Spinal cord (tissue), 10 donors: Measurements from ENCODE around the gene SAMD8. TPM values are rescaled to one million over a fixed set of nuclear protein-coding genes. Genes with fewer than 3 reads are reported as not detected.
"Not testable (repeated sequence)": the region's sequence is repeated elsewhere in the genome, so short reads cannot be mapped to it uniquely, and the experiment has no call there.

Experiments
- DNase-seq, 6 donors: peaks; one replicate each; pipeline versions ENCODE4 v3.0.0 to v3.0.0-alpha.2; 2013 to 2015; ENCODE audit warnings: low spot score in 6 of 6, low read depth in 4 of 6
- H3K27ac ChIP-seq: one replicate; pipeline ENCODE4 v1.5.1; 2013; ENCODE audit warnings: low read depth, low read length, control low read depth
- H3K27me3 ChIP-seq: one replicate; pipeline ENCODE4 v1.6.1; 2013; ENCODE audit warnings: low read length; ENCODE audit not compliant: control insufficient read depth, insufficient read depth
- H3K36me3 ChIP-seq: one replicate; pipeline ENCODE4 v1.6.1; 2013; ENCODE audit warnings: low read length; ENCODE audit not compliant: control insufficient read depth, insufficient read depth
- H3K4me1 ChIP-seq: one replicate; pipeline ENCODE4 v1.6.1; 2013; ENCODE audit warnings: low read length; ENCODE audit not compliant: control insufficient read depth, insufficient read depth
- H3K4me3 ChIP-seq: one replicate; pipeline ENCODE4 v1.5.1; 2013; ENCODE audit warnings: low read depth, low read length, control low read depth
- H3K9me3 ChIP-seq: one replicate; pipeline ENCODE4 v1.6.1; 2013; ENCODE audit warnings: low read length; ENCODE audit not compliant: control insufficient read depth, insufficient read depth
- WGBS: methylation state at CpG from one replicate; pipeline ENCODE4 v1.1.5; 2013; ENCODE audit warnings: missing lambda C conversion rate; ENCODE audit not compliant: insufficient coverage; 5-methylcytosine and 5-hydroxymethylcytosine counted together
- polyA plus RNA-seq, 2 donors: library from polyadenylated mRNA; unstranded; fragments of 120-200 nt; gene quantifications; one replicate each; pipeline ENCODE4 v1.2.1, GENCODE V29; 2013; ENCODE audit not compliant: insufficient read length in 2 of 2
- total RNA-seq, 2 donors: library from RNA; depleted of rRNA in 1 of 2; stranded (reverse); fragments of 120-200 nt in 1 of 2; fragments of >200 nt in 1 of 2; gene quantifications; one replicate each; pipeline versions ENCODE4 v1.2.3 to v1.2.4, GENCODE V29; 2013 to 2014
- donor health status: healthy.

SAMD8 gene
- total and polyA plus RNA-seq, 4 donors = 36.1 to 91.7 (median 45.4) TPM

DNA sequence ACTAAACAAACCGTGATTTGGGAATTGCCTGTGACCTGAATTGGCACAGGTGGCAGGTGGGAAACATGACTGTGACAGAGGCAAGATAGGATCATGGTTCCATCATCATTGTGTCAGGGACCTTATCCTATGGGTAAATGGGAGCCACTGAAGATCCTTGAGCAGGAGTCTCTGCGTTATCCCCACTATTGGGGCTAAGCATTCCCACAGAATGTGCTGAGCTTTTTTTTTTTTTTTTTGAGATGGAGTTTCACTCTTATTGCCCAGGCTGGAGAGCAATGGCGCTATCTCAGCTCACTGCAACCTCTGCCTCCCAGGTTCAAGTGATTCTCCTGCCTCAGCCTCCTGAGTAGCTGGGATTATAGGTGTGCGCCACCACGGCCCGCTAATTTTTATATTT, 88.5 kb downstream of the SAMD8 start:
- H3K27me3 ChIP-seq, DNase-seq, H3K36me3 ChIP-seq, H3K4me1 ChIP-seq, H3K27ac ChIP-seq, H3K9me3 ChIP-seq, H3K4me3 ChIP-seq: not testable (repeated sequence)
- 98% methylated on average over 4 of the region's 6 CpGs for WGBS

DNA sequence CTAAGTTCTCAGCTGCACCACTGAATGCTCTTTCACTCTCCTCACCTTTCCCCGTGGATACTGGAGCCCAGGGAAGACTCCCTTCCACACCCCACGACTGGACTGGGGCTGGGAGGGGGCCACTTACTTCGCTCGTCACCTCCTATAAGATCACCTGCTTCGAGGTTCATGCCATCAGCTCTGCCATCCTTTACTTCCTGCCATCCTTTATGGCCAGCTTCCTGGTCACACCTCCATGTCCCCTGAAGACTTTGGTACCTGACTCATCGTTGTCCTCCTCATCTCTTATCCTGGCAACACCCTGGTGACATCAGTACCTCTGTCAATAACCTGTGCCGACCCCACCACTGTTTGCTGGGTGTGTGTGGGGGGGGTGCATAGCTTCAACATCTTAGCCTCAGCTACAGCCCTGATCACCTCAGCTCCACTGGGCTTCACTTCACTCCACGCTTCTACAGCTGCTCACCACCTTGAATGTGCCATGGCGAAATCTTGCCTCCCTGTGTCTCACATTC, 90.4 kb downstream of the SAMD8 start:
- H3K4me3 ChIP-seq = no peak overlapping the region

DNA sequence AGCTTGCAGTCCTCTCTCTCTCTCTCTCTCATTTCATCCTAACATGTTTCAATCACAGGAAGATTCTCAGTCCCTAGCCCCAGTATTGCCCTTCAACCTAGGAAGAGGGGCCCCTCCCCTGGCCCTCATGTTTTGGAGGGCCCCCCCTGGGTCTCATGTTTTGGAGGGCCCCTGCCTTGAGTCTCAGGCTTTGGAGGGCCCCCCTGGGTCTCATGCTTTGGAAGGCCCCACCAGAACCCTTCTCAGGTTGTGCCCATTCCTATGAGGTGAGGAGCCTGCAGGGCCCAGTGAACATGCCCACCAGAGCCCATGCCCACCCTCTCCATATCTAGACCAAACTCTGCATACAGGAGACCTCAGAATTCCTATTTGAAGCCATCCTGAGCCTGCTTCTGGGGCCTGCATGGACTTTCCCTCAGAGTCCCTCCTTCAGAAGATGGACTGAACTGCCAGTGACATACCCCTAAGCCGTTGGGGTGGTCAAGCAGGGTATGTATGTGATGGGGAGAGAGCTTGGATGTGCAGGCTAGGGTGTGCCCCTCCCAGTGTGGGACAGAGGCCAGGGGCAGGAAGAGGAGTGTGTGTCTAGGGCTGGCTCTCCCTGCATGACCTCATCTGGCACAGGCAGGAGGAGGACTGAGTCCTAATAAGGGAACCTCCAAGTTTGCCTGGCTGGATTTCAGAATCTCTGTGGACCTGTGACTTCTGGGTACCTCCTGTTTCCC, 91.0 kb downstream of the SAMD8 start:
- H3K4me3 ChIP-seq = no peak overlapping the region
- no peak for DNase-seq
- WGBS = 91% methylated on average over 1 of the region's 1 CpG
- H3K36me3 ChIP-seq = peaks cover 2% of the 10 kb centered on the region
- peaks cover 6% of the 10 kb centered on the region for H3K4me1 ChIP-seq
- no peaks in the 10 kb centered on the region for H3K27me3 ChIP-seq
- H3K27ac ChIP-seq = no peak overlapping the region
- no peaks in the 10 kb centered on the region for H3K9me3 ChIP-seq

More for the DNA sequence above, 90.4 kb downstream of the SAMD8 start:
- Histone ChIP-seq H3K9me3 (no peaks in the 10 kb centered on the region), H3K27ac (no peak overlapping the region), H3K36me3 (peaks cover 2% of the 10 kb centered on the region), H3K27me3 (no peaks in the 10 kb centered on the region), H3K4me1 (peaks cover 6% of the 10 kb centered on the region)
- DNase-seq = no peak
- WGBS = 90% methylated on average over 6 of the region's 9 CpGs

DNA sequence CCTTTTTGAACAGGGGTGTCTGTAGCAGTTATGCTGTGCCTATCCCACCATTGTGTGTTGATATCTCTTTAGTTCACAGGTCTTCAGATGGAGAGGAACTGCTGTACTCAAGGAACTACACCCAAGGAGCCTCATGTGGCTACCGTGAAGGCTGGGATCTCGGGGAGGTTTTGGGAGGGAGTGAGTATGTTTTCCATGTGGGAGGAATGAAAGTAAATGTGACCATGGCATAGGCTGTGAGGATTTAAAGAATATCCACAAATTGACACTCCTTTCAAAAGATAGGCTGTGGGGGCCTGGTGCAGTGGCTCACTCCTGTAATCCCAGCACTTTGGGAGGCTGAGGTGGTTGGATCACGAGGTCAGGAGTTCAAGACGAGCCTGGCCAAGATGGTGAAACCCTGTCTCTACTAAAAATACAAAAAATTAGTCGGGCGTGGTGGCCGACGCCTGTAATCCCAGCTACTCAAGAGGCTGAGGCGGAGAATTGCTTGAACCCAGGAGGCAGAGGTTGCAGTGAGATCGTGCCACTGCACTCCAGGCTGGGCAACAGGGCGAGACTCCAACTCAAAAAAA, 91.7 kb downstream of the SAMD8 start:
- not testable (repeated sequence) for H3K4me3 ChIP-seq, H3K4me1 ChIP-seq, H3K27me3 ChIP-seq, DNase-seq, H3K27ac ChIP-seq, H3K36me3 ChIP-seq, H3K9me3 ChIP-seq
- 94% methylated on average over 6 of the region's 11 CpGs for WGBS

DNA sequence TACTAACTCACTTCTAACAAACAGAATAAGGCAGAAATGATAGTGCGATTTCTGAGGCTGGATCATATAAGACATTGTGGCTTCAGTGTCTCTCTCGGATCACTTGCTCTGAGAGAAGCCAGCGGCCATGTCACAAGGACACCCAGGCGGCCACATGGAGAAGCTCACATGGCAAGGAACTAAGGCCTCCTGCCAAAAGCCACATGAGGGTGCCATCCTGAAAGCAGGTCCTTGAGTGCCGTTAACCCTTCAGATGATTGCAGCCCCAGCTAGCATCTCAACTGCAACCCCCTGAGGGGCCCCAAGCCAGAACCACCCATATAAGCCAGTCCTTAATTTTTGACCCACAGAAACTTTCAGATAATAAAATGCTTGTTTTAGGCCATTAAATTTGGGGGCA, 92.3 kb downstream of the SAMD8 start:
- 72% methylated on average over 5 of the region's 5 CpGs for WGBS
- Histone ChIP-seq H3K4me1 (peaks cover under 1% of the 10 kb centered on the region), H3K9me3 (no peaks in the 10 kb centered on the region), H3K4me3 (no peak overlapping the region), H3K27me3 (no peaks in the 10 kb centered on the region), H3K36me3 (peaks cover 2% of the 10 kb centered on the region), H3K27ac (no peak overlapping the region)
- no peak for DNase-seq

DNA sequence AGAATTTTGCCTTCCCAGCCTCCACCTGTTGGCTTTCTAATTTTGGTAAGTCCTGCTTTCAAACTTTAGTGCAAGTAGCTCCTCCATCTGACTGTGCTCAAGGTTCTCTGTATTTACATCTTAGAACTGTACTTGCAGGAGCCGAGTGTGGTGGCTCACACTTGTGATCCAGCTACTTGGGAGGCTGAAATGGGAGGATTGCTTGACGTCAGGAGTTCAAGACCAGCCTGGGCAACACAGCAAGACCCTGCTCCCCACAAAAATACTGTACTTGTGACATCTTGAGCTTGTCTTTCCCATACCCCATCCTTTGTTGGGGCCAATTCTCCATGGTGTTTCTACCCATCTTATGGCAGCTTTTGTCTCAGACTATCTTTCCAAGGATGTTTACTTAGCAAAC, 94.5 kb downstream of the SAMD8 start:
- Histone ChIP-seq H3K9me3 (no peaks in the 10 kb centered on the region), H3K27me3 (no peaks in the 10 kb centered on the region), H3K36me3 (peaks cover 2% of the 10 kb centered on the region), H3K27ac (no peak overlapping the region), H3K4me3 (no peak overlapping the region), H3K4me1 (peaks cover 8% of the 10 kb centered on the region)
- no peak for DNase-seq
- 100% methylated on average over 1 of the region's 2 CpGs for WGBS

DNA sequence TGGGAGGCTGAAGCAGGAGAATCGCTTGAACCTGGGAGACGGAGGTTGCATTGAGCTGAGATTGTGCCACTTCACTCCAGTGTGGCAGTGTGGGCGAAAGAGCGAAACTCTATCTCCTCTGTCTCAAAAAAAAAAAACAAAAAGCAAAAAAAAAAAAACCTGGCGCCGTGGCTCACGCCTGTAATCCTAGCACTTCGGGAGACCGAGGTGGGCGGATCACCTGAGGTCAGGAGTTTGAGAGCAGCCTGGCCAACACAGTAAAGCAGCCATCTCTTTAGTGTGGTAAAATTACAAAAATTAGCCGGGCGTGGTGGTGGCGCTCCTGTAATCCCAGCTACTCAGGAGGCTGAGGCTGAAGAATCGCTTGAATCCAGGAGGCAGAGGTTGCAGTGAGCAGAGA, 95.2 kb downstream of the SAMD8 start:
- H3K27ac ChIP-seq, H3K36me3 ChIP-seq, H3K4me1 ChIP-seq, H3K27me3 ChIP-seq, DNase-seq, H3K9me3 ChIP-seq, H3K4me3 ChIP-seq: not testable (repeated sequence)
- WGBS = 88% methylated on average over 10 of the region's 14 CpGs

DNA sequence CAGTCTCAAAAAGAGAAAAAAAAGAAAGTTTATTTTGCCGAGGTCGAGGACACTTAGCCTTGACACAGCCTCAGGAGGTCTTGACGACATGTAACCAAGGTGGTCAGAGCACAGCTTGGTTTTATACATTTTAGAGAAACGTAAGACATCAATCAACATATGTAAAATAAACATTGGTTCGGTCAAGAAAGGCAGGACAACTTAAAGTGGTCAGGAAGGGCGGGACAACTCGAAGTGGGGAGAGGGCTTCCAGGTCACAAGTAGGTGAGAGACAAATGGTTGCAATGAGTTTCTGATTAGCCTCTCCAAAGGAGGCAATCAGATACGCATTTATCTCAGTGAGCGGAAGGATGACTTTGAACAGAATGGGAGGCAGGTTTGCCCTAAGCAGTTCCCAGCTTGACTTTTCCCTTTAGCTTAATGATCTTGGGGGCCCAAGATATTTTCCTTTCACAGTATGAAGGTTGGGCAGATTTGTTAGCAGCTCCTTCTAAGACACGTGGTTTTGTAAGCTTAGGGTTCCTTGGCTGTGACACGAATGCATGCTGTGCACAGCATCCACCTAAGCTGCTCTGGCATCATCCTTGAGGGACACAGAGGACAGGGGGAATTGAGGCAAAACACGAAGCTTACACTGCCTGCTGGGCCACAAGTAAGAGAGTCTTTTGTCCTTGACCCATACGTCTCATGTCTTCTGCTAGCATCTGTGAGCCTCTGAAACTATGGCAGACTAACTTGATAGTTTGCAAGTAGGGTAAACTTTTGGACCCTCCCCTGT, 95.8 kb downstream of the SAMD8 start:
- 53% methylated on average over 10 of the region's 13 CpGs for WGBS
- Histone ChIP-seq H3K27me3 (no peaks in the 10 kb centered on the region), H3K4me3 (no peak overlapping the region), H3K36me3 (peaks cover 2% of the 10 kb centered on the region), H3K4me1 (peaks cover 8% of the 10 kb centered on the region), H3K9me3 (no peaks in the 10 kb centered on the region), H3K27ac (no peak overlapping the region)
- no peak for DNase-seq

DNA sequence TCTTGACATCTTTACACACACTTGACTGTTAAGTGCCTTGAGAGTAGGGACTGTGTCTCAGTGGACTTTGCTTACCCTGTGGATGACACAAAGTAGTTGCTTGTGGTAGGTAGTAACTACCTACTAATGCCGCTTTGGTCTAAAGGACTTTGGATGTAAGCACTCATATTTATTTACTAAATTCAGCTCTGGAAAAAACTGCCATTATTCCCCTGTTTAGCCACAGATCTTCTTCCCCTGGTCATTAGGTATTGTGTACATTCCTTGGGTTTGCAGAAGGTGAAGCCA, 96.3 kb downstream of the SAMD8 start:
- Histone ChIP-seq H3K27me3 (no peaks in the 10 kb centered on the region), H3K9me3 (no peaks in the 10 kb centered on the region), H3K36me3 (peaks cover 3% of the 10 kb centered on the region), H3K27ac (no peak overlapping the region), H3K4me1 (peaks cover 10% of the 10 kb centered on the region), H3K4me3 (no peak overlapping the region)
- DNase-seq = no peak
- WGBS = no CpG with 5 or more reads among the region's 1 CpG
